GM12875 (cell line): Measurements from ENCODE around the gene SLC35F3.
"Not testable (repeated sequence)": the region's sequence is repeated elsewhere in the genome, so short reads cannot be mapped to it uniquely, and the experiment has no call there.

ENCODE experiments used
- H3K4me3 ChIP-seq: one replicate; pipeline ENCODE4 v1.5.1; 2011; ENCODE audit warnings: low read depth, low read length, control low read depth
- TF ChIP-seq, protein P1 (sequence below): IDR thresholded peaks from 2 replicates; pipeline ENCODE4 v1.5.1; 2011; ENCODE audit warnings: low read depth, mild to moderate bottlenecking, control low read depth, inconsistent platforms, low read length, moderate library complexity, borderline replicate concordance; ENCODE audit not compliant: insufficient read depth

The SLC35F3 gene

DNA sequence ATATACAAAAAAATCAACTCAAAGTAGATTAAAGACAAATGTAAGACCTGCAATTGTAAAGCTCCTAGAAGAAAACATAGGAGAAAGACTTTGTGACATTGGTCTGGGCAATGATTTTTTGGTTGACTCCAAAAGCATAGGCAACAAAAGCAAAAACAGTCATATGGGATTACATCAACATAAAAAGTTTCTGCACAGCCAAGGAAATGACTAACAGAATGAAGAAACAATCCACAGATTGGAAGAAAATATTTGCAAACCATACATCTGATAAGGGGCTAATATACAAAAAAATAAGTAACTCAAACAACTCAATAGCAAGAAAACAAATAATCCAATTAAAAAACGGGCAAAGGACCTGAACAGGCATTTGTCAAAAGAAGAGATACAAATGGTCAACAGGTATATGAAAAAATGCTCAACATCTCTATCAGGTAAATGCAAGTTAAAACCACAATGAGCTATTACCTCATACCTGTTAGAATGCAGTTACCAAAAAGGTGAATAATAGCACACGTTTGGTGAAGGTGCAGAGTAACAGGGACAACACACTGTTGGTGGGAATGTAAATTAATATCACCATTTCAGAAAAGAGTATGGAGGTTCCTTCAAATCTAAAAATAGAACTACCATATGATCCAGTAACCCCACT, 295.1 kb downstream of the SLC35F3 start:
- TF ChIP-seq, protein P1, sequence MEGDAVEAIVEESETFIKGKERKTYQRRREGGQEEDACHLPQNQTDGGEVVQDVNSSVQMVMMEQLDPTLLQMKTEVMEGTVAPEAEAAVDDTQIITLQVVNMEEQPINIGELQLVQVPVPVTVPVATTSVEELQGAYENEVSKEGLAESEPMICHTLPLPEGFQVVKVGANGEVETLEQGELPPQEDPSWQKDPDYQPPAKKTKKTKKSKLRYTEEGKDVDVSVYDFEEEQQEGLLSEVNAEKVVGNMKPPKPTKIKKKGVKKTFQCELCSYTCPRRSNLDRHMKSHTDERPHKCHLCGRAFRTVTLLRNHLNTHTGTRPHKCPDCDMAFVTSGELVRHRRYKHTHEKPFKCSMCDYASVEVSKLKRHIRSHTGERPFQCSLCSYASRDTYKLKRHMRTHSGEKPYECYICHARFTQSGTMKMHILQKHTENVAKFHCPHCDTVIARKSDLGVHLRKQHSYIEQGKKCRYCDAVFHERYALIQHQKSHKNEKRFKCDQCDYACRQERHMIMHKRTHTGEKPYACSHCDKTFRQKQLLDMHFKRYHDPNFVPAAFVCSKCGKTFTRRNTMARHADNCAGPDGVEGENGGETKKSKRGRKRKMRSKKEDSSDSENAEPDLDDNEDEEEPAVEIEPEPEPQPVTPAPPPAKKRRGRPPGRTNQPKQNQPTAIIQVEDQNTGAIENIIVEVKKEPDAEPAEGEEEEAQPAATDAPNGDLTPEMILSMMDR: no peak
- no peak overlapping the region for H3K4me3 ChIP-seq

DNA sequence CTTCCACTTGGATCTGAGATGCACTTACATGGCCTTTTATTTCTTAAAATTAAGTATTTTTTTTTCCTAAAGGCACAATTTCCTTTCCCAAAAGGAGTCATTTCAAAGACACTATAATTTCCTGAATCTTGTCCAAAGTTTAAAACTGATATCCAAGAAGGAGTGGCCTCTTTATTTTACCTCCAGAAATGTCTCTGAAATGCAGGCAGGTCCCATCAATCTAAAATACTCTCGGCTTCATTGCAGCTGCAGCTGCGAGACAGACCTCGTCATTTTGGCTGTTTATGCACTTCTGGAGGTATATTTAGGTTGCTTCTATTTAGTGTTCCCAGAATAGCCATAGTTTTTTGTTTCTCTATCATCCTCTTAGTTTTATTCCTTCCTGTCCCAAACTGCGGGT, 296.1 kb downstream of the SLC35F3 start:
- no peak overlapping the region for H3K4me3 ChIP-seq
- TF ChIP-seq, protein P1: no peak

DNA sequence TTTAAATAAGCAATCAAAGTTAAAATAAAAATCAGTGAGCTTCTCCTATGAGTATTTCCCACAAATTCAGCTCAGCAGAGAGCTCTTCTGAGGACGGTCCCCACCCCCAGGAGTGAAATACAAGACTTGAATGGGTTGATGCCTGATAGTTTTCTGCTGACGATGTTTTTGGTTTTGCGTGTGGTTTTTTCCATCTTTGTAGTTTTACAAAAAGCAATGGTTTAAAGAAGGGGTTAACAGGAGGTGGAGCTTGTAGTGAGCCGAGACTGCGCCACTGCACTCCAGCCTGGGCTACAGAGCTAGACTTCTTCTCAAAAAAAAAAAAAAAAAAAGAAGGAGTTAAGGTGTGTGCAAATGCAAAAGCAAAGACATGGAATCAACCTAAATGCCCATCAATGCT, 297.1 kb downstream of the SLC35F3 start:
- TF ChIP-seq, protein P1: no peak
- H3K4me3 ChIP-seq: no peak overlapping the region

DNA sequence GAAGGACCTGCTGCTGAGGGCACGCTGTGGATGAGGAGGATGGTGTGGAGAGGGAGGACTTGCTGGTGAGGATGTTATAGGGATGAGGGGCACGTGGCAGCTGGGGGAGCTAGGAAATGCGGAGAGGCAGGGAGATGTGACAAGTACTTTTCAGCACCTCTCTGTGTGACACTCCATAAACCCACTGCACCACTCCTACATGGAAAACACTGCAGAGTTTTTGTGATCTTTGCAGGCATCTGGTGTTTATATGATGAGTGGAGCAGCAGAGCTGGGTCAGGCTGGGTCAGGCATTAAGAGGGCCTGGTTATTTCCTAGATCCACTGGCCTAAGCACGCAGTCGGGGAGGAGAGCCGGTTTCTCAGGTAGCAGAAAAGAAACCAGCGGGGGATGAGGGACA, 301.5 kb downstream of the SLC35F3 start:
- no peak overlapping the region for H3K4me3 ChIP-seq

DNA sequence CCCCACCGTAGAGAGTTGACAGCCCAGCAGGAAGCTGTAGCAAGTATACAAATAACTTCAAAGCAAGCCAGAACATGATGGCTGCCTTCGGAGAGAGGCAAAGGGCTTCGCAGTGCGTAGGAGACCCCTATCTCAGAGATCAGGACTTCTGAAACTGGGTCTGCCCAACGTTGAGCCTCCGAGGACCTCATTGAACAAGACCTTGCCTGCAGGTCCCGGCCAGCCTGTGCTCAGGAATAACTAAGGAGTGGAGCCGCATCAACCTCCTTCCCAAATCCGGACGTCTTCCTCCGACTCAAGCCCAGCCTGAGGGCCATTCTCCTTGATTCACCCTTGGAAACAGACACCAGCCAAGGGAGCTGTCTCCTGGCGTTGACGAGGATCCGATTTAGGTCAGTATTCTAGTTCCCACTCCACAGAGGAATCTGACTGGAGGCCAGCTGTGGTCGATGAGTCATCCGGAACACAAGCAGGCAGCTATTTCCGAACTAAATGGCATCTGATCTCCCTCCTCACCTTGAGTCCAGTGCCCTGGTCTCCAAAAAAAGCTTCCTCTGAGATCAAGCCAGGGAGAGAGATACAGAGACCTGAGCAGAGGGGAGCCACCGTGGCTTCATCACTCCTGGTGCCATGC, 302.3 kb downstream of the SLC35F3 start:
- TF ChIP-seq, protein P1: no peak
- no peak overlapping the region for H3K4me3 ChIP-seq

More for the DNA sequence above, 301.5 kb downstream of the SLC35F3 start:
- TF ChIP-seq, protein P1: no peak

DNA sequence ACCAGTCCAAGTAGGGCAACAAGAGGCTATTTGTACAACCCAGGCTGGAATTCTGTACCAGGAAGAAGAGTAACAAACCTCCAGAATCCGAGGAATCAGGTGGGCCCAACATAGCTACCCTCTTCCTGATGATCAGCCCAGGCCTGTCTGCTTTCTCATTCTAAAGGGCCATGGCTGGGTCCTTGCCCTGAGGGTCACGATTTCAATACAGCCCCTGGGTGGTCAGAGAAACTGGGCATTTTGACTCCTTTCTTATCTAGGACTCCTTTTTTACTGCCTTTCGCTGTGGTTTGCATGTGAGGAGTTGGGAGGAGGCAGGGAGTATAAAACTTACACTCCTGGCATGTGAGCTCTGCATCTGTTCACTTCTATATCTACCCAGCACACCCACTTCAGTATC, 303.9 kb downstream of the SLC35F3 start:
- TF ChIP-seq, protein P1: no peak
- H3K4me3 ChIP-seq: no peak overlapping the region

DNA sequence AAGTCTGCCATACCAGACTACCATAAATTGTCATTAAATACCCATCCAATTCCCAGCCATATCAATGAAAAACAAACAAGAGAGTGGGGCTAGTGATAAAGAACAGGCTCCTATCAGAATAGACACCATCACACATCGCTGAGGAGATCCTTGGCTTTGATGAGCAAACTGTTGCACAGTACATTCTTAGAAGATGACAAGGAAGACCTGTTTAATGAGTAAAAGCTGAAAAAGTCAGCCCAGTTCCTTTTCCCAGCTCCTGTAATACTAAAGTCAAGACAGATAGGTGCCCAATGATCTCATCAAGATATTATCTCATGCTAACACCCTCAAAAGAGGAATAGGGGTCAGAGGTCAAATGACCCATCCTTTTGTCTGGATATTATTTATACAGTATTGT, 304.3 kb downstream of the SLC35F3 start:
- H3K4me3 ChIP-seq: no peak overlapping the region
- TF ChIP-seq, protein P1: no peak

DNA sequence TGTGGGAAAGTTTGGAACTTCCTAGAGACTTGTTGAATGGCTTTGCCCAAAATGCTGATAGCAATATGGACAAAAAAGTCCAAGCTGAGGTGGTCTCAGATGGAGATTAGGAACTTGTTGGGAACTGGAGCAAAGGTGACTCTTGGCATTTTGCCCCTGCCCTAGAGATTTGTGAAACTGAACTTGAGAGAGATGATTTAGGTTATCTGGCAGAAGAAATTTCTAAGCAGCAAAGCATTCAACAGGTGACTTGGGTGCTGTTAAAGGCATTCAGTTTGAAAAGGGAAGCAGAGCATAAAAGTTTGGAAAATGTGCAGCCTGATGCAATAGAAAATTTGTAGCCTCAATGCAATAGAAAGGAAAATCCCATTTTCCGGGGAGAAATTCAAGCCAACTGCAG, 306.0 kb downstream of the SLC35F3 start:
- H3K4me3 ChIP-seq: not testable (repeated sequence)

DNA sequence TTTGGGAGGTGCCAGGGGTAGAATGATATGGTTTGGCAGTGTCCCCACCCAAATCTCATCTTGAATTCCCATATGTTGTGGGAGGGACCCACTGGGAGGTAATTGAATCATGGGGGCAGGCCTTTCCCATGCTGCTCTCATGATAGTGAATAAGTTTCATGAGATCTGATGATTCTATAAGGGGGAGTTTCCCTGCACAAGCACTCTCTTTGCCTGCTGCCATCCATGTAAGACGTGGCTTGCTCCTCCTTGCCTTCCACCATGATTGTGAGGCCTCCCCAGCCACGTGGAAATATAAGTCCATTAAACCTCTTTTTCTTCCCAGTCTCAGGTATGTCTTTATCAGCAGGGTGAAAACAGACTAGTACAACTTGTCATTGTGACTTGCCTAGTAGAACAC, 307.4 kb downstream of the SLC35F3 start:
- not testable (repeated sequence) for H3K4me3 ChIP-seq
